K562 (cell line): ENCODE data around the gene PIK3CD. TPM values are rescaled to one million over a fixed set of nuclear protein-coding genes. Genes with fewer than 3 reads are reported as not detected.

Experiments
- C11orf30 ChIP-seq: fragments of 450-650 bp; IDR thresholded peaks from 2 replicates; pipeline ENCODE4 v1.6.1; 2016; ENCODE audit warnings: low read depth, mild to moderate bottlenecking
- CEBPB ChIP-seq: fragments of 450-650 bp; IDR thresholded peaks from 2 replicates; pipeline ENCODE4 v1.6.1; 2016; ENCODE audit warnings: missing genetic modification characterization, missing compliant biosample characterization
- NR3C1 ChIP-seq: sonication (generic); formaldehyde crosslinking; IDR thresholded peaks from 2 replicates; pipeline ENCODE4 v1.8.1; 2022; ENCODE audit warnings: missing genetic modification reagents
- NUFIP1 ChIP-seq: fragments of 450-650 bp; IDR thresholded peaks from 2 replicates; pipeline ENCODE4 v1.6.1; 2018; ENCODE audit not compliant: partially characterized antibody
- OTX1 ChIP-seq: fragments of 450-650 bp; formaldehyde crosslinking; IDR thresholded peaks from 2 replicates; pipeline ENCODE4 v1.4.0; 2022; ENCODE audit warnings: mild to moderate bottlenecking
- TEAD1 ChIP-seq, 2 experiments: fragments of 450-650 bp in 1 of 2; sonication (generic) in 1 of 2; formaldehyde crosslinking; IDR thresholded peaks; 2 replicates each; pipeline versions ENCODE4 v1.4.0 to v1.8.0; 2020 to 2022; ENCODE audit warnings: mild to moderate bottlenecking in 2 of 2, missing genetic modification reagents in 1 of 2
- TOE1 ChIP-seq, 2 experiments: fragments of 450-650 bp in 1 of 2; sonication (generic) in 1 of 2; formaldehyde crosslinking in 1 of 2; IDR thresholded peaks; 2 replicates each; pipeline versions ENCODE4 v1.7.1 to v1.8.0; 2016 to 2022; ENCODE audit warnings: borderline replicate concordance in 2 of 2, mild to moderate bottlenecking in 2 of 2, antibody characterized with exemption in 1 of 2, inconsistent platforms in 1 of 2, low read depth in 1 of 2, missing genetic modification reagents in 1 of 2, moderate library complexity in 1 of 2
- ZNF146 ChIP-seq: IDR thresholded peaks from one replicate; pipeline ENCODE4 v1.6.1; 2018; ENCODE audit warnings: missing compliant biosample characterization; ENCODE audit not compliant: unreplicated experiment
- polyA plus RNA-seq, 8 experiments: library from polyadenylated mRNA; depleted of rRNA in 4 of 8; stranded (reverse) in 5 of 8; unstranded in 3 of 8; fragments of >200 nt; fragmentation: Nextera tagmentation in 2 of 8; fragmentation: Illumina TruSeq in 1 of 8; extraction: Ambion mirVana in 2 of 8; extraction: Trizol in 1 of 8; gene quantifications; 2 replicates each; pipeline versions ENCODE4 v1.2.1 to v1.2.3, GENCODE V29; 2011 to 2014; ENCODE audit warnings: inconsistent platforms in 1 of 8, missing spikeins in 1 of 8
- total RNA-seq, 7 experiments: library from RNA; depleted of rRNA in 6 of 7; stranded (reverse); fragments of >200 nt in 6 of 7; fragmentation: Illumina TruSeq in 2 of 7; extraction: Trizol in 2 of 7; gene quantifications; 2 replicates each; pipeline versions ENCODE4 v1.2.1 to v1.2.3, GENCODE V29; 2011 to 2021; ENCODE audit warnings: low replicate concordance in 1 of 7
- TF ChIP-seq, protein P1 (sequence below): fragments of 450-650 bp; IDR thresholded peaks from 2 replicates; pipeline ENCODE4 v1.6.1; 2016; ENCODE audit warnings: missing biosample characterization, missing genetic modification characterization
- TF ChIP-seq, protein P2 (sequence below): sonication (generic); formaldehyde crosslinking; IDR thresholded peaks from 2 replicates; pipeline ENCODE4 v1.9.0; 2022; ENCODE audit warnings: mild to moderate bottlenecking, missing genetic modification reagents
- TF ChIP-seq, protein P3 (sequence below): fragments of 450-650 bp; IDR thresholded peaks from 2 replicates; pipeline ENCODE4 v1.6.1; 2016; ENCODE audit warnings: mild to moderate bottlenecking, moderate library complexity

PIK3CD gene
- total and polyA plus RNA-seq, 9 of the 15 experiments (the other 6 are each of a cell fraction or from before 2014, with no cell fraction given): 1.8 to 20.8 (median 7.2) TPM

DNA sequence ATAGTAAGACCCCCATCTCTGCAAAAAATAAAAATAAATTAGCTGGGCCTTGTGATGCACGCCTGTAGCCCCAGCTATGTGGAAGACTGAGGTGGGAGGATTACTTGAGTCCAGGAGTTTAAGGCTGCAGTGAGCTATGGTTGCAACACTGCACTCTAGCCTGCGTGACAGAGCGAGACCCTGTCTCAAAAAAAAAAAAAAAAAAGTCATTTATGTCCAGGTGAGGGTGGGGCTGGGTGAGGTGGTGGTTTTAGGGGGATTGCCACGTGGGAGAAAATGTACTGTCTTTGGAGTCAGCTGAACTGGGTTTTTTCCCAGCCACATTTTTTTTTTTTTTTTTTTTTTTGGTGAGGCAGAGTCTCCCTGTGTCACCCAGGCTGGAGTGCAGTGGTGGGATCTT lies 6.7 kb downstream of the PIK3CD start (continued):
- TF ChIP-seq, protein P1, sequence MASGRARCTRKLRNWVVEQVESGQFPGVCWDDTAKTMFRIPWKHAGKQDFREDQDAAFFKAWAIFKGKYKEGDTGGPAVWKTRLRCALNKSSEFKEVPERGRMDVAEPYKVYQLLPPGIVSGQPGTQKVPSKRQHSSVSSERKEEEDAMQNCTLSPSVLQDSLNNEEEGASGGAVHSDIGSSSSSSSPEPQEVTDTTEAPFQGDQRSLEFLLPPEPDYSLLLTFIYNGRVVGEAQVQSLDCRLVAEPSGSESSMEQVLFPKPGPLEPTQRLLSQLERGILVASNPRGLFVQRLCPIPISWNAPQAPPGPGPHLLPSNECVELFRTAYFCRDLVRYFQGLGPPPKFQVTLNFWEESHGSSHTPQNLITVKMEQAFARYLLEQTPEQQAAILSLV: no peak
- TF ChIP-seq NUFIP1: no peak
- no peak for TF ChIP-seq TOE1 (IDR thresholded peaks at IDR 0.05; ENCODE audit: borderline replicate concordance)
- TF ChIP-seq TOE1 (CRISPR knock-in tag; IDR thresholded peaks at IDR 0.05; ENCODE audit: borderline replicate concordance, low read depth): no peak
- TF ChIP-seq, protein P2, sequence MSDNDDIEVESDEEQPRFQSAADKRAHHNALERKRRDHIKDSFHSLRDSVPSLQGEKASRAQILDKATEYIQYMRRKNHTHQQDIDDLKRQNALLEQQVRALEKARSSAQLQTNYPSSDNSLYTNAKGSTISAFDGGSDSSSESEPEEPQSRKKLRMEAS (CRISPR knock-in tag): peak; percentile 46; the same call in 1 of the 2 replicates
- 0 out of 2 replicates have a peak, but pooled peaks have one; percentile 9 for TF ChIP-seq CEBPB (tag)
- no peak for TF ChIP-seq TEAD1 (CRISPR knock-in tag; IDR thresholded peaks at IDR 0.05)
- no peak for TF ChIP-seq C11orf30
- TF ChIP-seq NR3C1 (CRISPR knock-in tag): no peak
- no peak for TF ChIP-seq OTX1 (CRISPR knock-in tag)
- TF ChIP-seq, protein P3, sequence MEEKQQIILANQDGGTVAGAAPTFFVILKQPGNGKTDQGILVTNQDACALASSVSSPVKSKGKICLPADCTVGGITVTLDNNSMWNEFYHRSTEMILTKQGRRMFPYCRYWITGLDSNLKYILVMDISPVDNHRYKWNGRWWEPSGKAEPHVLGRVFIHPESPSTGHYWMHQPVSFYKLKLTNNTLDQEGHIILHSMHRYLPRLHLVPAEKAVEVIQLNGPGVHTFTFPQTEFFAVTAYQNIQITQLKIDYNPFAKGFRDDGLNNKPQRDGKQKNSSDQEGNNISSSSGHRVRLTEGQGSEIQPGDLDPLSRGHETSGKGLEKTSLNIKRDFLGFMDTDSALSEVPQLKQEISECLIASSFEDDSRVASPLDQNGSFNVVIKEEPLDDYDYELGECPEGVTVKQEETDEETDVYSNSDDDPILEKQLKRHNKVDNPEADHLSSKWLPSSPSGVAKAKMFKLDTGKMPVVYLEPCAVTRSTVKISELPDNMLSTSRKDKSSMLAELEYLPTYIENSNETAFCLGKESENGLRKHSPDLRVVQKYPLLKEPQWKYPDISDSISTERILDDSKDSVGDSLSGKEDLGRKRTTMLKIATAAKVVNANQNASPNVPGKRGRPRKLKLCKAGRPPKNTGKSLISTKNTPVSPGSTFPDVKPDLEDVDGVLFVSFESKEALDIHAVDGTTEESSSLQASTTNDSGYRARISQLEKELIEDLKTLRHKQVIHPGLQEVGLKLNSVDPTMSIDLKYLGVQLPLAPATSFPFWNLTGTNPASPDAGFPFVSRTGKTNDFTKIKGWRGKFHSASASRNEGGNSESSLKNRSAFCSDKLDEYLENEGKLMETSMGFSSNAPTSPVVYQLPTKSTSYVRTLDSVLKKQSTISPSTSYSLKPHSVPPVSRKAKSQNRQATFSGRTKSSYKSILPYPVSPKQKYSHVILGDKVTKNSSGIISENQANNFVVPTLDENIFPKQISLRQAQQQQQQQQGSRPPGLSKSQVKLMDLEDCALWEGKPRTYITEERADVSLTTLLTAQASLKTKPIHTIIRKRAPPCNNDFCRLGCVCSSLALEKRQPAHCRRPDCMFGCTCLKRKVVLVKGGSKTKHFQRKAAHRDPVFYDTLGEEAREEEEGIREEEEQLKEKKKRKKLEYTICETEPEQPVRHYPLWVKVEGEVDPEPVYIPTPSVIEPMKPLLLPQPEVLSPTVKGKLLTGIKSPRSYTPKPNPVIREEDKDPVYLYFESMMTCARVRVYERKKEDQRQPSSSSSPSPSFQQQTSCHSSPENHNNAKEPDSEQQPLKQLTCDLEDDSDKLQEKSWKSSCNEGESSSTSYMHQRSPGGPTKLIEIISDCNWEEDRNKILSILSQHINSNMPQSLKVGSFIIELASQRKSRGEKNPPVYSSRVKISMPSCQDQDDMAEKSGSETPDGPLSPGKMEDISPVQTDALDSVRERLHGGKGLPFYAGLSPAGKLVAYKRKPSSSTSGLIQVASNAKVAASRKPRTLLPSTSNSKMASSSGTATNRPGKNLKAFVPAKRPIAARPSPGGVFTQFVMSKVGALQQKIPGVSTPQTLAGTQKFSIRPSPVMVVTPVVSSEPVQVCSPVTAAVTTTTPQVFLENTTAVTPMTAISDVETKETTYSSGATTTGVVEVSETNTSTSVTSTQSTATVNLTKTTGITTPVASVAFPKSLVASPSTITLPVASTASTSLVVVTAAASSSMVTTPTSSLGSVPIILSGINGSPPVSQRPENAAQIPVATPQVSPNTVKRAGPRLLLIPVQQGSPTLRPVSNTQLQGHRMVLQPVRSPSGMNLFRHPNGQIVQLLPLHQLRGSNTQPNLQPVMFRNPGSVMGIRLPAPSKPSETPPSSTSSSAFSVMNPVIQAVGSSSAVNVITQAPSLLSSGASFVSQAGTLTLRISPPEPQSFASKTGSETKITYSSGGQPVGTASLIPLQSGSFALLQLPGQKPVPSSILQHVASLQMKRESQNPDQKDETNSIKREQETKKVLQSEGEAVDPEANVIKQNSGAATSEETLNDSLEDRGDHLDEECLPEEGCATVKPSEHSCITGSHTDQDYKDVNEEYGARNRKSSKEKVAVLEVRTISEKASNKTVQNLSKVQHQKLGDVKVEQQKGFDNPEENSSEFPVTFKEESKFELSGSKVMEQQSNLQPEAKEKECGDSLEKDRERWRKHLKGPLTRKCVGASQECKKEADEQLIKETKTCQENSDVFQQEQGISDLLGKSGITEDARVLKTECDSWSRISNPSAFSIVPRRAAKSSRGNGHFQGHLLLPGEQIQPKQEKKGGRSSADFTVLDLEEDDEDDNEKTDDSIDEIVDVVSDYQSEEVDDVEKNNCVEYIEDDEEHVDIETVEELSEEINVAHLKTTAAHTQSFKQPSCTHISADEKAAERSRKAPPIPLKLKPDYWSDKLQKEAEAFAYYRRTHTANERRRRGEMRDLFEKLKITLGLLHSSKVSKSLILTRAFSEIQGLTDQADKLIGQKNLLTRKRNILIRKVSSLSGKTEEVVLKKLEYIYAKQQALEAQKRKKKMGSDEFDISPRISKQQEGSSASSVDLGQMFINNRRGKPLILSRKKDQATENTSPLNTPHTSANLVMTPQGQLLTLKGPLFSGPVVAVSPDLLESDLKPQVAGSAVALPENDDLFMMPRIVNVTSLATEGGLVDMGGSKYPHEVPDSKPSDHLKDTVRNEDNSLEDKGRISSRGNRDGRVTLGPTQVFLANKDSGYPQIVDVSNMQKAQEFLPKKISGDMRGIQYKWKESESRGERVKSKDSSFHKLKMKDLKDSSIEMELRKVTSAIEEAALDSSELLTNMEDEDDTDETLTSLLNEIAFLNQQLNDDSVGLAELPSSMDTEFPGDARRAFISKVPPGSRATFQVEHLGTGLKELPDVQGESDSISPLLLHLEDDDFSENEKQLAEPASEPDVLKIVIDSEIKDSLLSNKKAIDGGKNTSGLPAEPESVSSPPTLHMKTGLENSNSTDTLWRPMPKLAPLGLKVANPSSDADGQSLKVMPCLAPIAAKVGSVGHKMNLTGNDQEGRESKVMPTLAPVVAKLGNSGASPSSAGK: 0 out of 2 replicates have a peak, but pooled peaks have one; percentile 13
- no peak for TF ChIP-seq ZNF146
